ENCODE measurements around the gene MTMR6. TPM values are rescaled to one million over a fixed set of nuclear protein-coding genes. Genes with fewer than 3 reads are reported as not detected.

The MTMR6 gene
- total RNA-seq, 2 experiments from 2014 or later: 6.4 to 17.3 TPM

GRCh38 chr13:25242956-25243355 is 44.3 kb downstream of the MTMR6 start:
- Histone ChIP-seq H3K9me3 (ENCODE audit: low read length) (no peaks in the 10 kb centered on the region; the same call in 1 of the 2 replicates), H3K4me2 (ENCODE audit: low read length) (no peak overlapping the region), H3K4me3 (ENCODE audit: low read depth, low read length, poor library complexity, severe bottlenecking) (no peak overlapping the region), H3K79me2 (ENCODE audit: insufficient read depth, low read depth, low read length) (no peaks in the 10 kb centered on the region), H4K20me1 (ENCODE audit: insufficient read depth, low read length) (no peaks in the 10 kb centered on the region), H2AFZ (ENCODE audit: low read length) (no peak overlapping the region), H3K9me2 (ENCODE audit: insufficient read depth, low read length) (no peaks in the 10 kb centered on the region), H3K36me3 (ENCODE audit: insufficient read depth, low read length) (peaks cover 14% of the 10 kb centered on the region), H3K27ac (ENCODE audit: low read depth, low read length, poor library complexity, severe bottlenecking) (no peak overlapping the region), H3K4me1 (ENCODE audit: insufficient read depth, low read length, poor library complexity, severe bottlenecking) (peaks cover 13% of the 10 kb centered on the region)
- POLR2A ChIA-PET: no interaction called here
- DNase-seq (ENCODE audit: low spot score): no peak
- CTCF ChIA-PET (ENCODE audit: unreplicated experiment): no interaction called here
- intact Hi-C loops (cut with micrococcal nuclease; ENCODE audit: unreplicated experiment): no loop called here
- no TSS peak for BruUV-seq (replicated peaks)
- no peak for TF ChIP-seq EZH2phosphoT487 (IDR thresholded peaks at IDR 0.05; ENCODE audit: borderline replicate concordance, low read depth, low read length)
- TF ChIP-seq CTCF (conservative IDR thresholded peaks at IDR 0.05; ENCODE audit: low read length): no peak

- intact Hi-C loops (cut with micrococcal nuclease; ENCODE audit: unreplicated experiment): no loop called here
- H3K9me3 ChIP-seq (ENCODE audit: low read length): no peaks in the 10 kb centered on the region; the same call in 1 of the 2 replicates
- no peak overlapping the region for H2AFZ ChIP-seq (ENCODE audit: low read length)
- no TSS peak for BruUV-seq (replicated peaks)
- no peak overlapping the region for H3K4me2 ChIP-seq (ENCODE audit: low read length)
- peaks cover 14% of the 10 kb centered on the region for H3K36me3 ChIP-seq (ENCODE audit: insufficient read depth, low read length)
- no peak for TF ChIP-seq CTCF (conservative IDR thresholded peaks at IDR 0.05; ENCODE audit: low read length)
- H3K79me2 ChIP-seq (ENCODE audit: insufficient read depth, low read depth, low read length): no peaks in the 10 kb centered on the region
- no peak overlapping the region for H3K27ac ChIP-seq (ENCODE audit: low read depth, low read length, poor library complexity, severe bottlenecking)
- ChIA-PET CTCF (ENCODE audit: unreplicated experiment) (no interaction called here), POLR2A (interaction anchor here (0.5 to 0.6 kb wide), 2 partner anchors 315 to 318 kb away, joined by 3 read pairs; a partner anchor contains a TSS)
- H4K20me1 ChIP-seq (ENCODE audit: insufficient read depth, low read length): no peaks in the 10 kb centered on the region
- peaks cover 12% of the 10 kb centered on the region for H3K4me1 ChIP-seq (ENCODE audit: insufficient read depth, low read length, poor library complexity, severe bottlenecking)
- H3K9me2 ChIP-seq (ENCODE audit: insufficient read depth, low read length): no peaks in the 10 kb centered on the region
- H3K4me3 ChIP-seq (ENCODE audit: low read depth, low read length, poor library complexity, severe bottlenecking): no peak overlapping the region
- DNase-seq (ENCODE audit: low spot score): no peak
Measured at GRCh38 chr13:25241007-25241406, 46.3 kb downstream of the MTMR6 start.

- intact Hi-C loops (cut with micrococcal nuclease; ENCODE audit: unreplicated experiment): no loop called here
- Histone ChIP-seq H2AFZ (ENCODE audit: low read length) (no peak overlapping the region), H3K9me2 (ENCODE audit: insufficient read depth, low read length) (no peaks in the 10 kb centered on the region), H3K79me2 (ENCODE audit: insufficient read depth, low read depth, low read length) (no peaks in the 10 kb centered on the region), H3K4me1 (ENCODE audit: insufficient read depth, low read length, poor library complexity, severe bottlenecking) (peaks cover 12% of the 10 kb centered on the region), H3K27ac (ENCODE audit: low read depth, low read length, poor library complexity, severe bottlenecking) (no peak overlapping the region), H3K4me2 (ENCODE audit: low read length) (peak overlapping the region; percentile 23; the same call in 1 of the 2 replicates), H3K4me3 (ENCODE audit: low read depth, low read length, poor library complexity, severe bottlenecking) (no peak overlapping the region), H3K9me3 (ENCODE audit: low read length) (no peaks in the 10 kb centered on the region; the same call in 1 of the 2 replicates), H4K20me1 (ENCODE audit: insufficient read depth, low read length) (no peaks in the 10 kb centered on the region), H3K36me3 (ENCODE audit: insufficient read depth, low read length) (no peaks in the 10 kb centered on the region)
- POLR2A ChIA-PET: no interaction called here
- BruUV-seq (replicated peaks): no TSS peak
- peak; percentile 10 for DNase-seq (ENCODE audit: low spot score)
- no peak for TF ChIP-seq EZH2phosphoT487 (IDR thresholded peaks at IDR 0.05; ENCODE audit: borderline replicate concordance, low read depth, low read length)
- TF ChIP-seq CTCF (conservative IDR thresholded peaks at IDR 0.05; ENCODE audit: low read length): no peak
- CTCF ChIA-PET (ENCODE audit: unreplicated experiment): no interaction called here
Measured at GRCh38 chr13:25237083-25237482, 50.2 kb downstream of the MTMR6 start.
